CD14-positive monocyte (primary cell): ENCODE results near the gene NUP93. TPM values are rescaled to one million over a fixed set of nuclear protein-coding genes. Genes with fewer than 3 reads are reported as not detected.

ENCODE experiments used
- DNase-seq, 3 donors: peaks; one replicate each; pipeline ENCODE4 v3.0.0-alpha.2; 2011 to 2022
- H2AFZ ChIP-seq: 2 replicates; pipeline ENCODE4 v1.6.0; 2012; ENCODE audit warnings: mild to moderate bottlenecking, low read depth, low read length, inconsistent platforms; ENCODE audit not compliant: insufficient read depth, poor library complexity, severe bottlenecking
- H3K27ac ChIP-seq, 2 donors: 1 replicate in 1 of 2; 2 replicates in 1 of 2; pipeline ENCODE4 v1.5.1; 2012 to 2013; ENCODE audit warnings: low read length in 2 of 2, control low read depth in 1 of 2, inconsistent platforms in 1 of 2, low read depth in 1 of 2, mild to moderate bottlenecking in 1 of 2
- H3K27me3 ChIP-seq, 2 donors: one replicate each; pipeline versions ENCODE4 v1.6.0 to v1.6.1; 2011 to 2013; ENCODE audit warnings: low read length in 2 of 2; ENCODE audit not compliant: control insufficient read depth in 2 of 2, insufficient read depth in 2 of 2
- H3K36me3 ChIP-seq, 2 donors: replicated peaks in 1 of 2; 1 replicate in 1 of 2; 2 replicates in 1 of 2; pipeline versions ENCODE4 v1.5.1 to v1.6.1; 2012 to 2013; ENCODE audit warnings: low read length in 2 of 2, control low read depth in 1 of 2, inconsistent platforms in 1 of 2, mild to moderate bottlenecking in 1 of 2; ENCODE audit not compliant: insufficient read depth in 2 of 2, control insufficient read depth in 1 of 2
- H3K4me1 ChIP-seq, 2 donors: 1 replicate in 1 of 2; 2 replicates in 1 of 2; pipeline versions ENCODE4 v1.5.1 to v1.6.1; 2012 to 2013; ENCODE audit warnings: low read length in 2 of 2, control low read depth in 1 of 2, inconsistent platforms in 1 of 2, mild to moderate bottlenecking in 1 of 2, moderate library complexity in 1 of 2; ENCODE audit not compliant: insufficient read depth in 2 of 2, control insufficient read depth in 1 of 2
- H3K4me2 ChIP-seq: replicated peaks from 2 replicates; pipeline ENCODE3; 2012; ENCODE audit warnings: low read length, moderate library complexity, mild to moderate bottlenecking; ENCODE audit not compliant: poor library complexity, severe bottlenecking; ENCODE audit errors: extremely low read depth
- H3K4me3 ChIP-seq, 3 experiments: fragments of 200-600 bp in 1 of 3; sonication (generic) in 1 of 3; replicated peaks in 1 of 3; 1 replicate in 2 of 3; 2 replicates in 1 of 3; pipeline ENCODE4 v1.5.1; 2011 to 2013; ENCODE audit warnings: low read length in 3 of 3, mild to moderate bottlenecking in 3 of 3, control low read depth in 2 of 3, low read depth in 2 of 3, inconsistent platforms in 1 of 3, moderate library complexity in 1 of 3
- H3K79me2 ChIP-seq: 2 replicates; pipeline ENCODE4 v1.6.0; 2012; ENCODE audit warnings: mild to moderate bottlenecking, control low read depth, inconsistent platforms, low read length, moderate library complexity; ENCODE audit not compliant: insufficient read depth
- H3K9ac ChIP-seq: 2 replicates; pipeline ENCODE4 v1.6.0; 2017; ENCODE audit warnings: low read length, mild to moderate bottlenecking; ENCODE audit not compliant: insufficient read depth, poor library complexity, severe bottlenecking
- H3K9me3 ChIP-seq, 2 donors: replicated peaks in 1 of 2; 1 replicate in 1 of 2; 2 replicates in 1 of 2; pipeline versions ENCODE4 v1.5.1 to v1.6.1; 2012 to 2013; ENCODE audit warnings: low read length in 2 of 2, control low read depth in 1 of 2; ENCODE audit not compliant: control insufficient read depth in 1 of 2, insufficient read depth in 1 of 2
- H4K20me1 ChIP-seq: 2 replicates; pipeline ENCODE4 v1.6.0; 2012; ENCODE audit warnings: mild to moderate bottlenecking, low read length, control low read depth, moderate library complexity; ENCODE audit not compliant: insufficient read depth
- H3K27ac Mint-ChIP-seq, 7 donors: one replicate each; pipeline ENCODE4 v1.8.0; 2020; ENCODE audit warnings: mild to moderate bottlenecking in 7 of 7, mixed read lengths in 7 of 7, moderate library complexity in 6 of 7, inconsistent platforms in 2 of 7
- H3K27me3 Mint-ChIP-seq, 3 donors: one replicate each; pipeline ENCODE4 v1.8.0; 2021 to 2022; ENCODE audit warnings: low read depth in 3 of 3, mild to moderate bottlenecking in 3 of 3, mixed read lengths in 3 of 3, moderate library complexity in 3 of 3, inconsistent platforms in 1 of 3
- H3K36me3 Mint-ChIP-seq, 2 donors: one replicate each; pipeline ENCODE4 v1.8.0; 2020; ENCODE audit warnings: mixed read lengths in 2 of 2, inconsistent platforms in 1 of 2, mild to moderate bottlenecking in 1 of 2
- H3K4me1 Mint-ChIP-seq: one replicate; pipeline ENCODE4 v1.8.0; 2020; ENCODE audit warnings: mild to moderate bottlenecking, mixed read lengths
- H3K4me3 Mint-ChIP-seq, 2 donors: one replicate each; pipeline ENCODE4 v1.8.0; 2020; ENCODE audit warnings: mild to moderate bottlenecking in 2 of 2, mixed read lengths in 2 of 2, moderate library complexity in 1 of 2
- H3K9me3 Mint-ChIP-seq, 7 donors: one replicate each; pipeline ENCODE4 v1.8.0; 2020 to 2022; ENCODE audit warnings: mixed read lengths in 7 of 7, mild to moderate bottlenecking in 6 of 7, moderate library complexity in 6 of 7, inconsistent platforms in 2 of 7
- CTCF ChIP-seq: fragments of 200-600 bp; IDR thresholded peaks from one replicate; pipeline ENCODE4 v1.8.0; 2022; ENCODE audit warnings: antibody characterized with exemption, mild to moderate bottlenecking
- WGBS: methylation state at CpG from one replicate; pipeline ENCODE4 v1.1.5; 2013; ENCODE audit warnings: missing lambda C conversion rate; ENCODE audit not compliant: insufficient coverage; 5-methylcytosine and 5-hydroxymethylcytosine counted together
- intact Hi-C, 2 donors: fragments of 100-400 bp; cut with micrococcal nuclease; formaldehyde crosslinking; loops; one replicate each; pipeline versions ENCODE4 v1.15.0 to v1.15.1; 2023
- polyA plus RNA-seq, 3 donors: library from polyadenylated mRNA; depleted of rRNA in 1 of 3; unstranded in 2 of 3; stranded (reverse) in 1 of 3; fragments of 300-500 nt in 2 of 3; fragments of >200 nt in 1 of 3; fragmentation: Illumina TruSeq in 2 of 3; gene quantifications; 1 replicate in 2 of 3; 2 replicates in 1 of 3; pipeline ENCODE4 v1.2.3, GENCODE V29; 2012 to 2021

The NUP93 gene
- polyA plus RNA-seq, 3 donors = 46.6 to 77.7 (median 59.4) TPM

GRCh38 chr16:56825826-56826225 lies 95.9 kb downstream of the NUP93 start:
- Histone ChIP-seq H3K36me3 (peaks cover 69 to 95% of the 10 kb centered on the region in 2 donors), H3K9me3 (no peaks in the 10 kb centered on the region), H3K4me2 (no peak overlapping the region), H2AFZ (no peak overlapping the region), H3K79me2 (no peaks in the 10 kb centered on the region), H3K27me3 (no peaks in the 10 kb centered on the region), H3K9ac (no peak overlapping the region), H3K4me3 (no peak overlapping the region), H4K20me1 (no peaks in the 10 kb centered on the region), H3K27ac (no peak overlapping the region), H3K4me1 (no peaks in the 10 kb centered on the region)
- intact Hi-C loops = no loop called here
- DNase-seq = no peak
- TF ChIP-seq CTCF = no peak
- H3K4me1 Mint-ChIP-seq = no peaks in the 10 kb centered on the region
- H3K9me3 Mint-ChIP-seq = no peaks in the 10 kb centered on the region
- H3K36me3 Mint-ChIP-seq = peaks cover 73 to 85% of the 10 kb centered on the region in 2 donors
- H3K27me3 Mint-ChIP-seq = no peaks in the 10 kb centered on the region
- no peak overlapping the region for H3K27ac Mint-ChIP-seq
- no peak overlapping the region for H3K4me3 Mint-ChIP-seq

GRCh38 chr16:56828647-56829046 lies 98.7 kb downstream of the NUP93 start:
- TF ChIP-seq CTCF = no peak
- WGBS = 100% methylated on average over 1 of the region's 1 CpG
- peaks cover 73 to 95% of the 10 kb centered on the region in 2 donors for H3K36me3 ChIP-seq
- H3K9me3 ChIP-seq = no peaks in the 10 kb centered on the region
- Mint-ChIP-seq H3K4me3 (no peak overlapping the region), H3K27me3 (no peaks in the 10 kb centered on the region), H3K36me3 (peaks cover 76 to 83% of the 10 kb centered on the region in 2 donors), H3K9me3 (no peaks in the 10 kb centered on the region), H3K27ac (no peak overlapping the region), H3K4me1 (no peaks in the 10 kb centered on the region)
- H3K9ac ChIP-seq = no peak overlapping the region
- H3K4me2 ChIP-seq = no peak overlapping the region
- no peak overlapping the region for H2AFZ ChIP-seq
- H4K20me1 ChIP-seq = no peaks in the 10 kb centered on the region
- no peaks in the 10 kb centered on the region for H3K27me3 ChIP-seq
- no peaks in the 10 kb centered on the region for H3K79me2 ChIP-seq
- H3K4me1 ChIP-seq = no peaks in the 10 kb centered on the region
- H3K27ac ChIP-seq = no peak overlapping the region
- no peak for DNase-seq
- intact Hi-C loops = no loop called here
- H3K4me3 ChIP-seq = no peak overlapping the region
